Right lobe of liver (tissue), 6 donors: Measurements from ENCODE around the gene BCAM. TPM values are rescaled to one million over a fixed set of nuclear protein-coding genes. Genes with fewer than 3 reads are reported as not detected.

Experiments
- ATAC-seq, 4 donors: fragments of 200-7000 bp; cut with Tn5 transposase; one replicate each; pipeline ENCODE4 v1.9.1; 2020; ENCODE audit warnings: mild to moderate bottlenecking in 4 of 4, moderate library complexity in 4 of 4
- DNase-seq, 3 donors: peaks; one replicate each; pipeline ENCODE4 v3.0.0-alpha.2; 2020
- H3K27ac ChIP-seq, 3 donors: fragments of 200-600 bp; one replicate each; pipeline ENCODE4 v1.8.0; 2022
- H3K27me3 ChIP-seq, 2 donors: fragments of 200-600 bp; one replicate each; pipeline ENCODE4 v1.8.0; 2022
- H3K36me3 ChIP-seq, 4 donors: fragments of 200-600 bp; sonication (generic) in 1 of 4; one replicate each; pipeline versions ENCODE4 v1.5.1 to v1.8.0; 2017 to 2022; ENCODE audit warnings: control low read depth in 1 of 4
- H3K4me1 ChIP-seq, 4 donors: fragments of 200-600 bp; sonication (generic) in 1 of 4; one replicate each; pipeline versions ENCODE4 v1.5.1 to v1.8.0; 2017 to 2022; ENCODE audit warnings: control low read depth in 1 of 4
- H3K4me3 ChIP-seq, 3 donors: fragments of 200-600 bp; one replicate each; pipeline ENCODE4 v1.8.0; 2022
- H3K9me3 ChIP-seq, 4 donors: fragments of 200-600 bp; sonication (generic) in 1 of 4; one replicate each; pipeline versions ENCODE4 v1.5.1 to v1.8.0; 2017 to 2022; ENCODE audit warnings: control low read depth in 1 of 4
- POLR2A ChIP-seq: fragments of 450-650 bp; IDR thresholded peaks from one replicate; pipeline ENCODE4 v1.6.1; 2017; ENCODE audit warnings: antibody characterized with exemption, mild to moderate bottlenecking
- WGBS: methylation state at CpG from one replicate; pipeline ENCODE4 v1.1.6; 2018; ENCODE audit warnings: low coverage, low lambda C conversion rate; ENCODE audit not compliant: insufficient coverage; ENCODE audit errors: missing lambda C conversion rate; 5-methylcytosine and 5-hydroxymethylcytosine counted together
- intact Hi-C, 2 donors: fragments of 100-400 bp; cut with DNase I; formaldehyde crosslinking; loops; one replicate each; pipeline versions ENCODE4 v1.11.2 to v1.14.1; 2022
- small RNA-seq, 2 experiments: library from RNA; depleted of rRNA; stranded (forward); fragments of <200 nt; gene quantifications; one replicate each; pipeline ENCODE3, GENCODE V24; 2016
- total RNA-seq, 6 experiments: library from RNA; depleted of rRNA in 2 of 6; stranded (reverse); fragments of >200 nt in 2 of 6; fragmentation: NEBNext Ultra II Directional in 3 of 6; extraction: Animal tissue kit (Norgen Biotek cat#: 25700) in 3 of 6; gene quantifications; one replicate each; pipeline versions ENCODE4 v1.1.0 to v1.2.4, GENCODE V29; 2016 to 2023
- TF ChIP-seq, protein P1 (sequence below), 4 donors: fragments of 200-600 bp in 3 of 4; fragments of 450-650 bp in 1 of 4; IDR thresholded peaks; one replicate each; pipeline versions ENCODE4 v1.5.1 to v1.8.0; 2016 to 2022; ENCODE audit warnings: antibody characterized with exemption in 4 of 4, mild to moderate bottlenecking in 2 of 4
- donor health status: DM: no; HTN: yes; CAD: no.
- donor health status: DM: no; HTN: no; CAD: no.
- donor health status: DM: no; HTN: no; CAD: no.
- donor health status: DM: no; HTN: yes; CAD: no.
- donor health status: DM: no; HTN: yes; CAD: no.

BCAM gene
- total RNA-seq, 6 experiments from 2014 or later, result 26.5 to 48.3 (median 32.7) TPM

DNA sequence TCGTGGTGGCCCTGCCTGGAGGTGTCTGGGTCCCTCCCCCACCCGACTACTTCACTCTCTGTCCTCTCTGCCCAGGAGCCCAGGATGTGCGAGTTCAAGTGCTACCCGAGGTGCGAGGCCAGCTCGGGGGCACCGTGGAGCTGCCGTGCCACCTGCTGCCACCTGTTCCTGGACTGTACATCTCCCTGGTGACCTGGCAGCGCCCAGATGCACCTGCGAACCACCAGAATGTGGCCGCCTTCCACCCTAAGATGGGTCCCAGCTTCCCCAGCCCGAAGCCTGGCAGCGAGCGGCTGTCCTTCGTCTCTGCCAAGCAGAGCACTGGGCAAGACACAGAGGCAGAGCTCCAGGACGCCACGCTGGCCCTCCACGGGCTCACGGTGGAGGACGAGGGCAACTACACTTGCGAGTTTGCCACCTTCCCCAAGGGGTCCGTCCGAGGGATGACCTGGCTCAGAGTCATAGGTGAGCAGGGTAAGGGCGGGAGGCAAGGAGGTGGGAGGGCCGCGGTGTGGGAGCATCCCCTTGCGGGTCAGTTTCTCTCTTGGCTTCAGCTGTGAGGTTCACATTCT, 56.4 kb downstream of the BCAM start:
- H3K4me1 ChIP-seq, result peaks cover 0 to 55% (median 4%) of the 10 kb centered on the region in 4 donors
- TF ChIP-seq POLR2A, result no peak
- TF ChIP-seq, protein P1, sequence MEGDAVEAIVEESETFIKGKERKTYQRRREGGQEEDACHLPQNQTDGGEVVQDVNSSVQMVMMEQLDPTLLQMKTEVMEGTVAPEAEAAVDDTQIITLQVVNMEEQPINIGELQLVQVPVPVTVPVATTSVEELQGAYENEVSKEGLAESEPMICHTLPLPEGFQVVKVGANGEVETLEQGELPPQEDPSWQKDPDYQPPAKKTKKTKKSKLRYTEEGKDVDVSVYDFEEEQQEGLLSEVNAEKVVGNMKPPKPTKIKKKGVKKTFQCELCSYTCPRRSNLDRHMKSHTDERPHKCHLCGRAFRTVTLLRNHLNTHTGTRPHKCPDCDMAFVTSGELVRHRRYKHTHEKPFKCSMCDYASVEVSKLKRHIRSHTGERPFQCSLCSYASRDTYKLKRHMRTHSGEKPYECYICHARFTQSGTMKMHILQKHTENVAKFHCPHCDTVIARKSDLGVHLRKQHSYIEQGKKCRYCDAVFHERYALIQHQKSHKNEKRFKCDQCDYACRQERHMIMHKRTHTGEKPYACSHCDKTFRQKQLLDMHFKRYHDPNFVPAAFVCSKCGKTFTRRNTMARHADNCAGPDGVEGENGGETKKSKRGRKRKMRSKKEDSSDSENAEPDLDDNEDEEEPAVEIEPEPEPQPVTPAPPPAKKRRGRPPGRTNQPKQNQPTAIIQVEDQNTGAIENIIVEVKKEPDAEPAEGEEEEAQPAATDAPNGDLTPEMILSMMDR (IDR thresholded peaks at IDR 0.05), result no peak
- no peak for ATAC-seq

DNA sequence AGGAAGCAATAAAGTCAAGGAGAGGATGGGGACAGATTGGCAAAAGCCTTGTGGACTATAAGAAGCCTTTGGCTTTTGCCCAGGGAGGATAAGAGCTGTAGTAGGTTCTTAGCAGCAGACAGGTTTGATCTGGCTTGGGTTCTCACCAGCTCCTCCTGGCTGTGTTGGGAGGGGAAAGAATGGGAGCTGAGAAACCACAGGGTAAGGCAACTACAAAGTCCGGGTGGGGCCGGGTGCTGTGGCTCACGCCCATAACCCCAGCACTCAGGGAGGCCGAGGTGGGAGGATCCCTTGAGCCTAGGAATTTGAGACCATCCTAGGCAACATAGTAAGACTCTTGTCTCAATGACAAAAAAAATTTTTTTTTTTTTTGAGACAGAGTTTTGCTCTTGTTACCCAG, 57.8 kb downstream of the BCAM start:
- DNase-seq, result no peak
- intact Hi-C loops, result no loop called here
- H3K4me3 ChIP-seq, result no peak overlapping the region
- ATAC-seq, result no peak
- no peak overlapping the region for H3K27ac ChIP-seq
- peaks cover 0 to 42% (median 0%) of the 10 kb centered on the region in 4 donors for H3K4me1 ChIP-seq
- no peaks in the 10 kb centered on the region for H3K27me3 ChIP-seq
- TF ChIP-seq, protein P1 (IDR thresholded peaks at IDR 0.05), result no peak
- no peak for TF ChIP-seq POLR2A
- H3K9me3 ChIP-seq, result no peaks in the 10 kb centered on the region
- peaks cover 2 to 13% (median 6%) of the 10 kb centered on the region in 4 donors for H3K36me3 ChIP-seq
- 90% methylated on average over 4 of the region's 4 CpGs for WGBS

More for the DNA sequence above, 56.4 kb downstream of the BCAM start:
- 91% methylated on average over 3 of the region's 27 CpGs for WGBS
- no peak for DNase-seq
- peaks cover 0 to 13% (median 5%) of the 10 kb centered on the region in 4 donors for H3K36me3 ChIP-seq
- H3K27ac ChIP-seq, result no peak overlapping the region
- no peaks in the 10 kb centered on the region for H3K9me3 ChIP-seq
- no peaks in the 10 kb centered on the region for H3K27me3 ChIP-seq
- H3K4me3 ChIP-seq, result no peak overlapping the region
- intact Hi-C loops, result no loop called here

DNA sequence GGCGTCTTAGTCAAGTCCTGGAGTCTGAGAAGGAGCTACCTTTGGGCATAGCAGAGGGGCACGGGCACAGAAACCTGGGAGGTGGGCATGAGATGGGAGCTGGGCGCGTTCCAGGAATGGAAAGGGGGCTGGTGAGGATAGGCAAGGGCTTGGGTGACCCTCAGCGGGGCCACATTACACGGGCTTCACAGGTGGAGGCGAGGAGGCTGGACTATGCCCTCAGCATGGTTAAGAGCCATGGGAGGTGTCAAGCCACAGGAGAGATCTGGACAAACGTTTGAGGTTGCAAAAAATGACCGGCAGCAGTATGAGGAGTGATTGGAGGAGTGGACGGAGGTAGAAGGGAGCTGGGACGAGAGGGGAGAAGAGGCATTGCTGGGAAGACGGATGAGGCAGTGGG, 58.7 kb downstream of the BCAM start:
- no peaks in the 10 kb centered on the region for H3K27me3 ChIP-seq
- DNase-seq (no peak), ATAC-seq (peak in 1 of 4 donors; percentile 18)
- no peak overlapping the region for H3K4me3 ChIP-seq
- peaks cover 2 to 21% (median 11%) of the 10 kb centered on the region in 4 donors for H3K36me3 ChIP-seq
- no peaks in the 10 kb centered on the region for H3K9me3 ChIP-seq
- WGBS, result 83% methylated on average over 10 of the region's 12 CpGs
- no peak overlapping the region for H3K27ac ChIP-seq
- no peak for TF ChIP-seq POLR2A
- TF ChIP-seq, protein P1 (IDR thresholded peaks at IDR 0.05), result no peak
- intact Hi-C loops, result no loop called here
- peaks cover 0 to 38% (median 0%) of the 10 kb centered on the region in 4 donors for H3K4me1 ChIP-seq

DNA sequence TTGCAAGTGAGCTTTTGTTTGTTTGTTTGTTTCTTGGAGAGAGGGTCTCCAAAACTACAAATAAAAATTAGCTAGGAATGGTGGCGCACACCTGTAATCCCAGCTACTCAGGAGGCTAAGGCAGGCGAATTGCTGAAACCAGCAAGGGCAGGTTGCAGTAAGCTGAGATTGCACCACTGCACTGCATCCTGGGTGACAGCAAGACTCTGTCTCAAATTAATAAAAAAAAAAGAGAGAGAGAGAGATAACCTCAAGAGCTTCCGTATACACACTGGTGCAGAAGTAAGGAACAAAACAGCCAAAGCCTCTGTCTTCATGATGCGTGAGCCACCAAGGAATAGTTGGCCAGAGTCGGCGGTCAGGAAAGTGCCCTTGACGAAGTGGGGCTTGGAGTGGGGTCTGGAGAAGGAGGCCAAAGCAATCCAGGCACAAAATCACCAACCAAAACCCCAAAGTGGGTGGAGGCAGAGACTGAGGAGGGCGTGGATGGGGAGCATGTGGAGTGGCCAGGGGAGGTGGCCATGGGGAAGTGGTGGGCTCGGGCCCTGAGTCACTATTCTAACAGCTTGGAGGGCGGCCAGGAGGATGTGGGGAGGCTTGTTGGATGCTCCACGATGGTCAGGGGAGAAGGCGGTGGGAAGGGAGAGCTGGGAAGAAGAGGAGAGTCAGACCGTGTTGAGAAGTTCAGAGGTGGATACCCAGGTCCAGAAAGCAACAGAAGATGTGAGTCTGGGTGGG, 61.0 kb downstream of the BCAM start:
- TF ChIP-seq, protein P1 (IDR thresholded peaks at IDR 0.05), result no peak
- TF ChIP-seq POLR2A, result no peak
- intact Hi-C loops, result no loop called here
- Histone ChIP-seq H3K4me1 (peaks cover 0 to 32% (median 0%) of the 10 kb centered on the region in 4 donors), H3K4me3 (no peak overlapping the region), H3K36me3 (peaks cover 2 to 44% (median 20%) of the 10 kb centered on the region in 4 donors), H3K9me3 (no peaks in the 10 kb centered on the region), H3K27ac (peak overlapping the region in 2 of 3 donors; percentile 43 to 51), H3K27me3 (no peaks in the 10 kb centered on the region)
- WGBS, result 59% methylated on average over 12 of the region's 13 CpGs
- ATAC-seq (peak; percentile 13 to 40 (median 30)), DNase-seq (peak in 1 of 3 donors; percentile 69)

Small RNAs within 50 kb of the gene (small RNA-seq; reads per million reads assigned to genes)
- 0 reads per million in 2 experiments for gene RF00156

Other genes starting within 250 kb of the BCAM start
- 10 to 100 TPM in 3 of 6 experiments, 1 to 10 TPM in 3; 4.4 to 15.2 (median 9.0) TPM for gene IGSF23, start 195.5 kb upstream of the BCAM start, total RNA-seq
- 10 to 100 TPM; 26.6 to 66.6 (median 55.5) TPM for gene PVR, start 165.2 kb upstream of the BCAM start, total RNA-seq
- 1 to 10 TPM; 3.3 to 9.0 (median 4.5) TPM for gene CEACAM19, start 137.6 kb upstream of the BCAM start, total RNA-seq
- gene CEACAM16, start 110.0 kb upstream of the BCAM start, total RNA-seq, result not detected
- gene BCL3, start 60.4 kb upstream of the BCAM start, total RNA-seq, result 10 to 100 TPM; 24.1 to 95.6 (median 31.3) TPM
- 10 to 100 TPM in 5 of 6 experiments, 1 to 10 TPM in 1; 9.8 to 19.4 (median 15.6) TPM for gene CBLC, start 31.2 kb upstream of the BCAM start, total RNA-seq
- gene NECTIN2, start 37.2 kb downstream of the BCAM start, total RNA-seq, result 100 to 1,000 TPM in 1 of 6 experiments, 10 to 100 TPM in 5; 63.5 to 127 (median 87.4) TPM
- 10 to 100 TPM; 24.9 to 82.6 (median 26.7) TPM for gene TOMM40, start 82.2 kb downstream of the BCAM start, total RNA-seq
- gene APOE, start 96.7 kb downstream of the BCAM start, total RNA-seq, result 1,000 to 10,000 TPM; 3,480 to 8,780 (median 4,667) TPM
- gene APOC1, start 105.5 kb downstream of the BCAM start, total RNA-seq, result 1,000 to 10,000 TPM; 4,903 to 7,393 (median 5,741) TPM
- 100 to 1,000 TPM in 5 of 6 experiments, 10 to 100 TPM in 1; 55.6 to 462 (median 203) TPM for gene APOC4, start 133.1 kb downstream of the BCAM start, total RNA-seq
- gene APOC2, start 136.9 kb downstream of the BCAM start, total RNA-seq, result 1,000 to 10,000 TPM; 1,740 to 7,868 (median 2,043) TPM
- 10 to 100 TPM; 78.7 to 90.6 (median 83.9) TPM for gene CLPTM1, start 146.3 kb downstream of the BCAM start, total RNA-seq
- gene RELB, start 192.4 kb downstream of the BCAM start, total RNA-seq, result 10 to 100 TPM in 1 of 6 experiments, 1 to 10 TPM in 5; 1.2 to 21.4 (median 7.2) TPM
- 10 to 100 TPM; 30.5 to 66.8 (median 44.8) TPM for gene CLASRP, start 229.9 kb downstream of the BCAM start, total RNA-seq